ENCODE results near the gene CRYGS. TPM values are rescaled to one million over a fixed set of nuclear protein-coding genes. Genes with fewer than 3 reads are reported as not detected.

CRYGS gene
- total and polyA plus RNA-seq, 9 of the 15 experiments (the other 6 are each of a cell fraction or from before 2014, with no cell fraction given), result 1.5 to 3.8 (median 2.0) TPM

DNA sequence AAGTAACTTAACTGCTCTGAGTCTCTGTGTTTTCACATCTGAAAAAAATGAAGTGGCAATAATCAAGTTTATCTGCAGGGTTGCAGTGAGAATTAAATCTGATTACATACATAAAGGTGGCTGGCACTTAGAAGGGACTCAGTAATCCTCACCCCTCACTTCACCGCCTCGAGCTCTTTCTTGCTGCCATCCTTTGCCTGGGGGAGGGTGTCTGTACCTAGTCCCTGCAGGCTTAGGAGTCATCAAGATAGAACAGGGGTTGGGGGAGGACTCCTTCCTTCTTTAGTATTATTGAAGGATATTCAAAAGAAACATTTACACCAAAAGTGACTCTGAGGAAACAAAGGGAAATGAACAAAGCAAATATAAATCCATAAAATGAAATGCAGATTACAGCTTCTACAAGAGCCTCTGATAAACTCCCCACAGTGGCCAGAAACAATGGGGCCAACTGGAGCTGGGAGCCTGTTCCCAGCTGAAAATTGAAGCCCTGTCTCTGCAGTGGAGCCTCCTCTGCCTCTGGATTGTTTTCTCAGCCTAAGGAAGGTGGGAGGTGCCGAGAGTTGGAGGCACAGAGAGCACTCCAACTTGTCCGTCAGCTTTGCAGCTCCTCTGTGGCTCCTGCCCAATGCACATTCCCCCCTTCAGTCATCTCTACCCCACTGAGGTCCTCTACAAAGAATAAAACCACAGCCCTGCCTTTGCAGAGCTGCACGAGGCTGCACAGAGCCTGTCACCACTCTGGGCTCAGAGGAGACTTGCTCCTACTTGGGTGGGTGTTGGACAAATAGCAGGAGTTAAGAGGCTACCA, 41.8 kb downstream of the CRYGS start:
- Histone ChIP-seq H3K9me1 (ENCODE audit: control insufficient read depth, insufficient read depth, low read length) (no peaks in the 10 kb centered on the region), H3K36me3 (ENCODE audit: control insufficient read depth, insufficient read depth, low read length) (no peaks in the 10 kb centered on the region), H3K4me1 (replicated peaks in 1 of 2; ENCODE audit: control insufficient read depth in 2 of 2, insufficient read depth in 2 of 2, low read length in 2 of 2) (no peaks in the 10 kb centered on the region), H3K9ac (ENCODE audit: insufficient read depth in 1 of 2, low read depth in 2 of 2, low read length in 2 of 2) (no peak overlapping the region), H3K4me3 (no peak overlapping the region), H2AFZ (ENCODE audit: low read depth, low read length) (no peak overlapping the region), H3K79me2 (ENCODE audit: control insufficient read depth, insufficient read depth, low read length) (no peaks in the 10 kb centered on the region), H3K9me3 (replicated peaks; ENCODE audit: control insufficient read depth, insufficient read depth, low read depth, low read length) (no peaks in the 10 kb centered on the region), H3K27me3 (ENCODE audit: control insufficient read depth in 2 of 2, insufficient read depth in 2 of 2, low read length in 2 of 2) (peaks cover 5 to 22% of the 10 kb centered on the region in 2 experiments; a peak in 4 of 5 replicates), H3K27ac (ENCODE audit: extremely low read depth, low read depth, low read length) (no peak overlapping the region), H3K4me2 (ENCODE audit: insufficient read depth, low read length) (no peak overlapping the region), H4K20me1 (replicated peaks; ENCODE audit: control insufficient read depth, insufficient read depth, low read length) (no peaks in the 10 kb centered on the region)
- DNase-seq (ENCODE audit: extremely low read depth in 1 of 4, low spot score in 3 of 4), result no peak
- FAIRE-seq, result no peak
- intact Hi-C loops (cut with micrococcal nuclease), result no loop called here
- POLR2A ChIA-PET, result no interaction called here
- no TSS peak for BruUV-seq (replicated peaks)
- ATAC-seq, result no peak
- in situ Hi-C loops (cut with MboI), result no loop called here
- 0% methylated on average over 5 of the region's 5 CpGs for WGBS (ENCODE audit: insufficient coverage, low coverage, missing lambda C conversion rate)
- CTCF ChIA-PET (ENCODE audit: low intra/inter-chr PET ratio), result no interaction called here
- TF ChIP-seq PKNOX1 (IDR thresholded peaks at IDR 0.05), result no peak
- no peak for TF ChIP-seq HMG20A (CRISPR knock-in tag; conservative IDR thresholded peaks at IDR 0.05)
- TF ChIP-seq DACH1 (IDR thresholded peaks at IDR 0.05; ENCODE audit: partially characterized antibody), result no peak
- TF ChIP-seq TBL1XR1 (IDR thresholded peaks at IDR 0.05; ENCODE audit: low read length in 2 of 2), result no peak
- TF ChIP-seq RHOXF2B (CRISPR knock-in tag; conservative IDR thresholded peaks at IDR 0.05), result no peak
- TF ChIP-seq, protein P1, sequence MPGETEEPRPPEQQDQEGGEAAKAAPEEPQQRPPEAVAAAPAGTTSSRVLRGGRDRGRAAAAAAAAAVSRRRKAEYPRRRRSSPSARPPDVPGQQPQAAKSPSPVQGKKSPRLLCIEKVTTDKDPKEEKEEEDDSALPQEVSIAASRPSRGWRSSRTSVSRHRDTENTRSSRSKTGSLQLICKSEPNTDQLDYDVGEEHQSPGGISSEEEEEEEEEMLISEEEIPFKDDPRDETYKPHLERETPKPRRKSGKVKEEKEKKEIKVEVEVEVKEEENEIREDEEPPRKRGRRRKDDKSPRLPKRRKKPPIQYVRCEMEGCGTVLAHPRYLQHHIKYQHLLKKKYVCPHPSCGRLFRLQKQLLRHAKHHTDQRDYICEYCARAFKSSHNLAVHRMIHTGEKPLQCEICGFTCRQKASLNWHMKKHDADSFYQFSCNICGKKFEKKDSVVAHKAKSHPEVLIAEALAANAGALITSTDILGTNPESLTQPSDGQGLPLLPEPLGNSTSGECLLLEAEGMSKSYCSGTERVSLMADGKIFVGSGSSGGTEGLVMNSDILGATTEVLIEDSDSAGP (CRISPR knock-in tag; IDR thresholded peaks at IDR 0.05), result no peak
- TF ChIP-seq CEBPZ (IDR thresholded peaks at IDR 0.05; ENCODE audit: borderline replicate concordance, low read depth, low read length), result no peak
- TF ChIP-seq NR2F6 (CRISPR knock-in tag; IDR thresholded peaks at IDR 0.05), result no peak
- TF ChIP-seq ELK3 (CRISPR knock-in tag; IDR thresholded peaks at IDR 0.05), result no peak
- TF ChIP-seq LEF1 (IDR thresholded peaks at IDR 0.05), result no peak
